Hematopoietic multipotent progenitor cell treated with erythropoietin and hydrocortisone succinate and interleukin-3 and kit ligand, for 17 days (in vitro differentiated cells): Measurements from ENCODE around the gene GADD45B.
"Not testable (repeated sequence)": the region's sequence is repeated elsewhere in the genome, so short reads cannot be mapped to it uniquely, and the experiment has no call there.

Source experiments
- DNase-seq: peaks from one replicate; pipeline ENCODE4 v3.0.0-alpha.2; 2015; ENCODE audit warnings: low spot score

The GADD45B gene

DNA sequence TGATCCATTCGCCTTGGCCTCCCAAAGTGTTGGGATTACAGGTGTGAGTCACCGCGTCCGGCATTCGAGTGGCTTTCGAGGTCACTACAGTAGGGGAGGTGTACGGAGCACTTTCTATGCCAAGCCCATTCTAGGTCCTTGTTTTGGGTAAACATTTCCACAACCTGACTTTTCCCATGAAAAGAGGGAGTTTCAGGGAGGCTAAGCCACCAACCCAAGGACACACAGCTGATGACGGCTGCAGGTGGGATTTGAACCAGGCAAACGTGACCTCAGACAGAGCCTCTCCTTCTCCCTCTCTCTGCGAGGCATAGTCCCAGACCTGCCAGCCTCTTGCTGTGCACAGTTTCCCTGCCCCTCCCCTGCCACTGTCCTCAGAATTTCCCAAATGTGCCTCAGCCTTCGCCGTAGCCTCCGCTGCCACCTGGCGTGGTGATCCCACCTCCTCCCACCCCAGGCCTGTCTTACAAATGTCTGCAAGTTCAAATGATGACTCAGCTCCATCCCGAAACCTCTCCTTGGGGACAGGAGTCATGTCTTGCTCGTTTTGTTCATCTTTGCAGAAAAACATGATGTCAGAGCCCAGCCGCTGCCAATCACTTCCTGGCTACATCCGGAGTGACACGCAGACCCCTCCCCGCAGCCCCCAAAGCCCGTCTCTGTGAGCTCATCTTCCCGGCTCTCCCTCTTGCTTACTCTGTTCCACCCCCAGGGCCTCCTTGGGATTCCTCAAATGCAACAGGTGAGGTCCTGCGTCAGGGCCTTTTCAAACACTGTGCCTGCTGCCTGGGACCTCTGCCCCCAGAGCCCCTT lies 6.6 kb upstream of the GADD45B start:
- DNase-seq, result no peak

DNA sequence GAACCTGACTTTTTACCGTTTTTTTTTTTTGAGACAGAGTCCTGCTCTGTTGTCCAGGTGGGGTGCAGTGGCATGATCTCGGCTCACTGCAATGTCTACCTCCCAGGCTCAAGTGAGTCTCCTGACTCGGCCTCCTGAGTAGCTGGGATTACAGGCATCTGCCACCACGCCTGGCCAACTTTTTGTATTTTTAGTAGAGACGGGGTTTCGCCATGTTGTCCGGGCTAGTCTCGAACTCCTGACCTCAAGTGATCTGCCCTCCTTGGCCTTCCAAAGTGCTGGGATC lies 6.1 kb upstream of the GADD45B start:
- DNase-seq, result not testable (repeated sequence)

DNA sequence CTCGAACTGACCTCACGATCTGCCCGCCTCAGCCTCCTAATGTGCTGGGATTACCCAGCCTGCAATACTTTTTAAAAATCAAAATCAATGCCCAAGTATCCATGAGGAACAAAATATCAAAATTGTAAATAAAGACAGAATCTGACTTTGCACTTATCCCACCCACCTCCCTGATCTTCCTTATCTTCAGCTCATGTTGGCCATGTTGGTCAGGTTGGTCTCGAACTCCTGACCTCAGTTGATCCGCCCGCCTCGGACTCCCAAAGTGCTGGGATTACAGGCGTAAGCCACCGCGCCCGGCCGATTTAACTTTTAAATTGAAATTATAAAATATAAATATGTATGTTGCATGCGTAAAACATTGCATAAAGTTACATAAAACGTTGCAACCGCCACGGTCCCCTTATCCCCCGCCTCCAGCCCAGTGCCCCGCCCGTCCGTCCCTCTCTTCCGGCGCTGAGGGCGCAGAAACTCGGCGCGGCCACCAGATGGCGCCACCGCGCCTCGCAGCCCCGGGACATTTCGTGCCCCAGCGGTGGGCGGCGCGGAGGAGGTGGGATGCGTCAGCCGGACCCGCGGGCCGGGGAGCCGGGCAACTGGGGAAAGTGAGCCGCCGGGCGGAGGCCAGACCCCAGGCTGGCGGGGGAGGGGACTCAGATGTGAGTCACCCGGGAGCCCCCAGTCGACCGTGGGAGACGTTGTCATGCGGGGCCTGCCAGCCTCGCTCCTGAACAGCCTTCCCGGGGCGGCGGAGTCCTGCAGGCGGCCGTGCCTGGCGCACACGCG lies 1.5 kb upstream of the GADD45B start:
- DNase-seq, result peak; percentile 69

DNA sequence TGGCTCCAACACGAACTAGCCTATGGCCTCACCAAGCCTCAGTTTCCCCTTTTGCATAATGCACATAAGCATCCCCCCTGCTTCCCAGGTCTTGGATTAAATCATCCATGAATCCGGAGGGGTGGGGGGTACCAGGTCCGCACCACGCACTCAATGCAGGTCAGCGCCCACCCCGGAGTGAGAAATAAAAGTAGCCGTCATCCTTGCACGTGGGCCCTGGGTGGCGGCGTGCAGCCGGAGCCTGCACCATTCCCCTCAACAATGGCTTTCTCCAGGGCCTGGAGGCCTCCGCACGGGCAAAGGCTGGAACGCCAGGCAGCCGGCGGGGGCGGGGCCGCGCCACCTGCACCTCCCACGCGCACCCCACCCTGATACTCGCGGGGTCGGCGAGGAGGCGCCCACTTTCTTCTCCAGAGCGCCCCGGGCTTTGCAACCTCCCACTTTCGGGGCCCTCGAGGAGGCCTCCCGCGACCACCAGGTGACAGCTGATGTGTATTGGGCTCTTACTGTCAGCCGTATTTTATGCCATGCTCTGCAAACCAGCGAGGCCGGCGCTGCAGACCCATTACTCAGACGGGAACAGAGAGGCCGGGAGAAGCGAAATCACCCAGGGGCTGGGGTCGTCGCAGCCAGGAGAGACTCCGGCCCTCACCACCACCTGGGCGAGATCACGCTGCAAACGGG lies 767 bp upstream of the GADD45B start:
- DNase-seq, result no peak

DNA sequence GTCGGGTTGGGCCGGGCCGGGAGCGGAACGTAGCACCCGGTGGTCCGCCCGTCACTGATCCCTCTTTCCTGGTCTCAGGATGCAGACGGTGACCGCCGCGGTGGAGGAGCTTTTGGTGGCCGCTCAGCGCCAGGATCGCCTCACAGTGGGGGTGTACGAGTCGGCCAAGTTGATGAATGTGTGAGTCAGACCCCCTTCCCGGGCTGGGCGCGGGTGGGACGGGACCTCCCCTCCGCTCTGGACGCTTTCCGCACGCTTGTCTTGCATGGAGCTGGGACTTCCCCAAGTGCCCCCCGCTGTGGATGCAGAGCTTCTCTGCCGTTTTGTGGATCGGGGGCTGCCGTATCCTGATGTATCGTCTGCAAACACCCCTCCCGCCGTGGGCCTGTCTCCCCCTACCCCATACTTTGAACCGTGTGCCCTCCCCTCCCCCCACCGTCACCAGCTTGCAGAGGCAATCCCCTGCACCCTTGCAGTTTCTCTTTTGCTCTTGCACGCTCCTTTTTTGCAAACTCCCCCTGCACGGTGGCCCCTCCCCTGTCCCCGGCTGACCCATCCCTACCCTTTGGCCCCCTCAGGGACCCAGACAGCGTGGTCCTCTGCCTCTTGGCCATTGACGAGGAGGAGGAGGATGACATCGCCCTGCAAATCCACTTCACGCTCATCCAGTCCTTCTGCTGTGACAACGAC lies 669 bp downstream of the GADD45B start:
- DNase-seq, result peak; percentile 48

DNA sequence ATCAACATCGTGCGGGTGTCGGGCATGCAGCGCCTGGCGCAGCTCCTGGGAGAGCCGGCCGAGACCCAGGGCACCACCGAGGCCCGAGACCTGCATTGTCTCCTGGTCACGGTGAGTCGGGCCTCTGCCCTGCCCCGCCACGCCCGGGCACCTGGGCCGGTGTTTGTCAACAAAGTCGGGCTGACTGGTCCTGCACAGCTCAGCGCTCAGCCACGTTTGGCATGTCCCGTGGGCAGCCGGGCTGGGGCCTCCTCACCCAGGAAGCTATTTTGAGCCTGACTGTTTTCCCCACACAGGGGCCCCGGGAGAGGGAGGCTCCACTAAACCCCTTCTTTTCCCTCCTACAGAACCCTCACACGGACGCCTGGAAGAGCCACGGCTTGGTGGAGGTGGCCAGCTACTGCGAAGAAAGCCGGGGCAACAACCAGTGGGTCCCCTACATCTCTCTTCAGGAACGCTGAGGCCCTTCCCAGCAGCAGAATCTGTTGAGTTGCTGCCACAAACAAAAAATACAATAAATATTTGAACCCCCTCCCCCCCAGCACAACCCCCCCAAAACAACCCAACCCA lies 1.3 kb downstream of the GADD45B start:
- peak; percentile 18 for DNase-seq

DNA sequence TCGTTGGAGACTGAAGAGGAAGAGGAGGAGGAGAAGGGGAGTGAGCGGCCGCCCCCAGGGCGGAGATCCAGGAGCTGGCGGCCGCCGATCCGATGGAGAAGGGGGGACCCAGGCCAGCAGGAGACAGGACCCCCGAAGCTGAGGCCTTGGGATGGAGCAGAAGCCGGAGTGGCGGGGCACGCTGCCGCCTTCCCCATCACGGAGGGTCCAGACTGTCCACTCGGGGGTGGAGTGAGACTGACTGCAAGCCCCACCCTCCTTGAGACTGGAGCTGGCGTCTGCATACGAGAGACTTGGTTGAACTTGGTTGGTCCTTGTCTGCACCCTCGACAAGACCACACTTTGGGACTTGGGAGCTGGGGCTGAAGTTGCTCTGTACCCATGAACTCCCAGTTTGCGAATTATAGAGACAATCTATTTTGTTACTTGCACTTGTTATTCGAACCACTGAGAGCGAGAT lies 1.8 kb downstream of the GADD45B start:
- DNase-seq, result peak; percentile 18

DNA sequence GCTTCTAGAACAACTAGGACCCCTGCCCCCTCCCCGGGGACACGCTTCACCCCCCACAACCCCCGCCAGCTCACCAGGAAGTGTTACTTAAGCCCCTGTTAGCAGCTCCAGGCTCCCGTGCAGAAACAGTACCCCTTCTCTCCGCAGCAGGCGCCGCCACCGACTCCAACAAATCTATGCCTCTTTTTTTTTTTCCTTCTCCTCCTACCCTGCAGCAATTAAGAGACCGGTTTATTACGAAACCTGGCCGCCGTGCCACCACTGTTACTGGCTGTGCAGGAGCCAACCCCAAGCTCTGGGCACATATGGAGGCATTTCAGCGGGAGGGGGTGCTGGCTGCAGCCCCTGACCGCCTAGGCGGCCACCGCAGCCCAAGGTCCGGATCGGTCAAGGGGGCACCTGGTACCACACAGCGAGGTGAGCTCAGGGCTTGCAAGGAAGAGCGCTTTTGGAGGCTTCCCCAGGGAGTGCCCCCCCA lies 2.4 kb downstream of the GADD45B start:
- DNase-seq, result no peak

DNA sequence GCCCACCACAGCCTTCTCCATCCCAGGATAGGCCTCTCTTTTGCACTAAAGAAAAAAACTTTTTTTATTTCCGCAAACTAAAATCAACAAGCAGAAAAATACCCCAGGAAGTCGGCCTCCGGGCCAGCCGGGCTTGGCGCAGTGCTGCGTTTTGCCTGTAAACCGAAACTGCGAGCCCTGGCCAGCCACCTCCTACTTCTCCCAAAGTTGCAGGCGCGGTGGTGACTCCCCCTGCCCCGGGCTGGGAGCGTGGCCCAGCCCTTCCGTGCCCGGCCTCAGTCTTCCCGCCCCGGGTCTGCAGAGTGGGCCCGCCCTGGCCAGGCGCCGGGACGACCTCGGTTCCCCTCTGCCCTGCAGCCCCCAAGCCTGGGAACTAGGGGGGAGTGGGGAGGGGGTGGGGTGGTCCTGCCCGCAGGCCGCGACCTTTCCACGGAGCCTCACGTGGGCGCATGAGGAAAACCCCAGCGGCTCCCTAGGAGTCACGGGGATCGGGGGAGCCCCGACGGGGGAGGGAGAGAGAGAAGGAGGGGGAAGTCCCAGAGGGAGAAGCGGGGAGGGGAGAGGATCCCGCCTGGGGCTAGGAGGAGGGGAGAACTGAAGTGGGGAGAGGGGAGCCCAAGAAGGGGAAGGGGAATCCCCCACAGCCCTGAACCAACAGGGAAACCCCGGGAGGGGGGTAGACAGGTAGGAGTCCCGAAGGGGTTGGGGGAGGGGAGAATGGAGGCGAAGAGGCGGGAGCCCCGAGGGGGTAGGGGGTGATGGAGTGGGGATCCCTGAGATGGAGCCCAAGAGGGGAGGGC lies 3.0 kb downstream of the GADD45B start:
- peak; percentile 26 for DNase-seq

DNA sequence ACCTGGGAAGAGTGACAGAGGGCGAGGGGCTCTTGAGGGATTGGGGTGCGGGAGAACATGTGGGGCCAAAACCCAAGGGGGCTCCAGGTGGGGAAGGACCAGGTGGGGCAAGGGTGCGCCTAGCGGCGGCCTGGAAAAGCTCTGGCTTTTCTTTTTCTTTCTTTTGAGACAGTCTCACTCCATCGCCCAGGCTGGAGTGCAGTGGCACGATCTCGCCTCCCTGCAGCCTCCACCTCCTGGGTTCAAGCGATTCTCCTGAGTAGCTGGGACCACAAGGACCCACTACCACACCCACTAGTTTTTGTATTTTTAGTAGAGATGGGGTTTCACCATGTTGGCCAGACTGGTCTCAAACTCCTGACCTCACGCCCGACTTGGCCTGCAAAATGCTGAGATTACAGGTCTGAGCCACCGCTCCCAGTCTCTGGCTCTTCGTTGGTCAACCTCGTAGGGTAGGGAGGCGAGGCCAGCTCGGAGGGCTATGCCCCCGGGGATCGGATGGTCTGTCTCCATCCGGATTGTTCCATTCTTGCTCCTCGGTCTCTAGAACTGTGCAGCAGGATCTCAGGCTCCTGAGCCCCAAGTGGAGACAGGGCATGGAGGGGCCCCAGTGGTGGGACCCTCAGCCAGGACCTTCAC lies 3.7 kb downstream of the GADD45B start:
- DNase-seq, result no peak

DNA sequence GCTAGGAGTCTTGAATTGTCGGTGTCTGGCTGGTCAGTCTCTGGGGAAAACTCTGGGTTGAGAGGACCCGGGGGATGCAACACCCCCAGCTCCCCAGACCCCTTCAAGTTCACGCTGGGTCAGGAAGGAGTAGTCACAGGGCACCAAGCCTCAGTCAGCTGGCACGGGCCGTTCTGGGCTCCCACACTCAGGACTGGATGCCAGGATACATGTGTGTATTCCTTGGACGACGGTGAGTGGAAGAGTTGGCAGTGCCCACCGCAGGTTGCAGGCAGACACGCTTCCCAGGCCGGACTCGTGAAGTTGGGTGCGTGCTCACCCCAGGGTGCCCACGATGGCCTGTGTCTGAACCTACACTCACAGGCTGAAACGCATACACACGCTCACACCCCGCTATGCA lies 5.5 kb downstream of the GADD45B start:
- DNase-seq, result no peak

DNA sequence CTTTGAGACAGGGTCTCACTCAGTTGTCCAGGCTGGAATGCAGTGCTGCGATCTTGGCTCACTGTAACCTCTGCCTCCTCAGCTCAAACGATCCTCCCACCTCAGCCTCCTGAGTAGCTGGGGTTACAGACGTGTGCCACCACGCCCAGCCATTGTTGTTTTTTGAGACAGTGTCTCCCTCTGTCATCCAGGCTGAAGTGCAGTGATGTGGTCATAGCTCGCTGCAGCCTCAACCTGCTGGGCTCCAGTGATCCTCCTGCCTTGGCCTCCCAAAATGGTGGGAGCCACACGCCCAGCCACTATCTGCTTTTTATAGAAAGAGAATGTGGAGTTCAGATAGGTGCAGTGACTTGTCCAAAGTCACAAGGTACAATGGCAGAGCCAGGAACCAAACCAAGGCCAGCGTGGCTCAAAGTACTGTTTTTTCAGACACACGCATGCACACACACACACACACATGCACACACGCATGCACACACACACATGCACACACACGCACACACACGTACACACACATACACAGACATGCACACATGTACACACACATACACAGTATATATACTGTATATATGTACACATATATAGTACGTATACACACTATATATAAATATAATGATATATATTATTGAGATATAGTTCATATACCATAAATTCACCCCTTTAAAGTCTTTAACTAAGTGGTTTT lies 6.6 kb downstream of the GADD45B start:
- DNase-seq, result no peak

DNA sequence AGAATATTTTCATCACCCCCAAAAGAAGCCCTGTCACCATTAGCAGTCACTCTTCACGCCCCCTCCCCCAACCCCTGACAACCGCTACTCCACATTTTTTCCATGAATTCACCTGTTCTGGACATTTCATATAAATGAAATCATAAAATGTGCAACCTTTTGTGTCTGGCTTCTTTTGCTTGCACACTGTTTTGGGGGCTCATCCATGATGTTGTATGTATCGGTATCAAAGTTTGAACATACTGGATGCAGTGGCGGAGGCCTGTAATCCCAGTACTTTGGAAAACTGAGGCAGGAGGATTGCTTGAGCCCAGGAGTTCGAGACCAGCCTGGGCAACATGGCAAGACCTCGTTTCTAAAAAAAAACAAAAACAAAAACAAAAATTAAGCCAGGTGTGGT lies 7.2 kb downstream of the GADD45B start:
- no peak for DNase-seq

DNA sequence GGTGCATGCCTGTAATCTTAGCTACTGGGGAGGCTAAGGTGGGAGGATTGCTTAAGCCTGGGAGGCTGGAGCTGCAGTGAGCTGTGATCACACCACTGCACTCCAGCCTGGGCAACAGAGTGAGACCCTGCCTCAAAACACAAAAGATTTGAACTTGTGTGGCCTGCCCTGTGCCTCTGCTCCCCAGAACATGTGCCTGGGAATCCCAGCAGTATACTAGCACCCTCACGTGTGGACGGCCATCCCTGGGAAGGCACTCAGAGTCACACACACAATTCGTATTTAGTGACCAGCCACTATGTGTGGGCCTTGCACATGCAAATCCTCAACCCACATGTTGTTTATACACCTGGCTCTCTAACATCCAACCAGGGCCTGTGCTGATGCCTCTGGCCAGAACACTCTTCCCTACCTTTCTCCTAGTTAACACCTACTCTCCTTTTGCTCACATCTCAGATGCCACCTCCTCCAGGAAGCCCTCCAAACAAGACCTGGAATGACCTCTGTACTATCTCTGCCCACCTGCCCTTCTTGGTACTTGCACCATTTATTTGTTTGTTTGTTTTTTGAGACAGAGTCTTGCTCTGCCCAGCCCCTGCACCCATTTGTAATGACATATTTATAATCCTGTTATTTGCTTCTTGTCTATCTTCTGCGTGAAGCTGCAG lies 7.7 kb downstream of the GADD45B start:
- DNase-seq, result no peak

DNA sequence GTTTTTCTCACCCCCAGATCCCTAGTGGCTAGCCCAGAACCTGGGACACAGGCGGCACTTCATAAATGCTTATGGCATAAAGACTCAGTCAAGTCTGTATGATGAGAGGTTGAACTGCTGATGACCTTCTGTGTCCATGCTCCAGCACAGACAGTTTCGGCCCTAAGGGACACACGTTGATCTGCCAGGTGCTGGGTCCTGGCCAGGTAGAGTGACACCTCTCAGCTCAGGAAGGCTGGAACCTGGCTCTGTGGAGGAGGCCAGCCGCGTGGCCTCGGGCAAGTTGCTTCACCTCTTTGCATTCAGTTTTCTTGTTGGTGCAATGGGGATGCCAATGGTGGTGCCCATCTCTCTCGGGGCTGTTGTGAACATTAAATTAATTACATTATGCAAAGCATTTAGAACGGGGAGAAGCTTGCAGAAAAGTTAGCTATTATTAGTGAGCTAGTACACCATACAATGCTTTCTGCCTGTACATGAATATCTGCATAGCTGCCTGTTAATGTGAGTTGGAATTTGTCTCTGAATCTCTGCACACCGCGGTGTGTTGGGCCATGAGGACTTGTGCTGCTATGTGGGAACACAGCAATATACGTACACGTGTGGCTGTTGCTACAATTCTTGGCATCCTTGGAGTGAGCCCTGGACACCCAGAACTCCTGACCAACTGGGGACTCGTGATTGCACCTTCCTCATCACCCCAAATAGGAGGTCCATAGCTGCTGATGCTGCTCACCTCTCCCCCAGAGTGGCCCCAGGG lies 8.4 kb downstream of the GADD45B start:
- no peak for DNase-seq

DNA sequence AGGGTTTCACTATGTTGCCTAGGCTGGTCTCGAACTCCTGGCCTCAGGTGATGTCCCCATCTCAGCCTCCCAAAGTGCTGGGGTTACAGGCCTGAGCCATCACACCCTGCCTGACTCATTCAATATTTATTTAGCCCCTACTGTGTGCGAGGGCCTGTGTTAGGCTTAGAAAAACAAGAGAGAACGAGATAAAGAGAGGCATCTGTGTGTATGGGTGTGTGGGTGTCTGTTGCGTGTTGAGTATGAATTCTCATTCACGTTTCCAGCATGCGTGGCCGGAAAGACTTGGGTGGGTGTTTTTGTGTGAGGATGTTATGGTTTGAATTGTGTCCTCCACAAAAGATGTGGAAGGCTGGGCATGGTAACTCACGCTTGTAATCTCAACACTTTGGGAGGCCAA lies 9.5 kb downstream of the GADD45B start:
- no peak for DNase-seq

DNA sequence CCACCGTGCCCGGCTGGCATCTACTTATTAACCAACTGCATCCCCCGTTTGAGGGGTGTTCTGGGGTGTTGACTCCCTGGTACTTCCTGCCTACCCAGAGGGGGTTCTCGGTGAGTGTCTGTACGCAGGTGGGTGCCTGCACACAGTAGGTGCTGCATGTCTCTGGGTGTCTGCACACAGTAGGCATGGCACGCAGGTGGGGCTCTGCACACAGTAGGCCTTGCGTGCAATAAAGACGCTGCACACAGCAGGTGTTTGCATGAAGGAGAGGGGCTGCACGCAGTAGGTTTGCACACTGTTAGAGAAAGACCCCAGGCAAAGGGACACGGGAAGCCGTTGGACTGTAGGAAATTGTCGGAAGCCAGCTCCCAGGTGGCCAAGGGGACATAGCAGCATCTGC lies 11.2 kb downstream of the GADD45B start:
- DNase-seq, result no peak

DNA sequence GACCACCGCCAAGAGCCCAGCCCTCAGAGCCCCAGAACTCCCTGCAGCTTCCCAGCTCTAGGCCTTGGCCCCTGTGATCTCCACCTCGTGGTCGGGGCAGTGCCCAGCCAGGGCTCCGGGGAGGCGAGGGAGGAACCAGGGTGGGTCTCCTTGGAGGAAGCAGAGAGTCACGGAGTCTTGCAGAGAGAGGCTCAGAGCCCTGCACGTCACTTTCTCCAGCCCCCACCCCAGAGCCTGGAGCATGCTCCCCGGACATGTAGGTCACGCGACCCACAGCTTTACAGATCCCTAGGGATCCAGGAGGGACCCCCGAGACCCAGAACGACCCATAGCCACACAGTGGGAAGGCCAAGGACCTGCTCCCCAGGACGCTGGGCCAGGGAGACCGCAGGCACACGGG lies 11.9 kb downstream of the GADD45B start:
- DNase-seq, result no peak
